HG03460 (cell line): ENCODE data around the gene CLCN4.

Experiments used
- ATAC-seq: cut with Tn5 transposase; IDR thresholded peaks from one replicate; pipeline ENCODE4 v1.9.1; 2021; ENCODE audit not compliant: unreplicated experiment

Gene CLCN4

GRCh38 chrX:10193587-10193986, 36.8 kb downstream of the CLCN4 start:
- no peak for ATAC-seq

- ATAC-seq = no peak
These were observed 38.6 kb downstream of the CLCN4 start for GRCh38 chrX:10195425-10195824.

GRCh38 chrX:10195947-10196346, 39.2 kb downstream of the CLCN4 start:
- ATAC-seq = no peak

GRCh38 chrX:10197279-10198210, 40.8 kb downstream of the CLCN4 start:
- ATAC-seq = no peak

- ATAC-seq = no peak
These were observed 41.5 kb downstream of the CLCN4 start for GRCh38 chrX:10198254-10198653.

GRCh38 chrX:10199212-10199611, 42.4 kb downstream of the CLCN4 start:
- peak; percentile 59 for ATAC-seq

- no peak for ATAC-seq
These were observed 46.8 kb downstream of the CLCN4 start for GRCh38 chrX:10203617-10204016.

GRCh38 chrX:10206317-10206716, 49.5 kb downstream of the CLCN4 start:
- ATAC-seq = no peak

GRCh38 chrX:10208281-10208856, 51.6 kb downstream of the CLCN4 start:
- no peak for ATAC-seq

- no peak for ATAC-seq
These were observed 52.2 kb downstream of the CLCN4 start for GRCh38 chrX:10208953-10209352.

GRCh38 chrX:10212395-10212794, 55.6 kb downstream of the CLCN4 start:
- ATAC-seq = no peak

GRCh38 chrX:10213716-10214115, 56.9 kb downstream of the CLCN4 start:
- no peak for ATAC-seq

- ATAC-seq = no peak
These were observed 59.4 kb downstream of the CLCN4 start for GRCh38 chrX:10216208-10216607.

- ATAC-seq = no peak
These were observed 60.4 kb downstream of the CLCN4 start for GRCh38 chrX:10217198-10217597.

GRCh38 chrX:10221651-10222050, 64.9 kb downstream of the CLCN4 start:
- no peak for ATAC-seq

GRCh38 chrX:10223276-10223675, 66.5 kb downstream of the CLCN4 start:
- no peak for ATAC-seq

- no peak for ATAC-seq
These were observed 67.0 kb downstream of the CLCN4 start for GRCh38 chrX:10223781-10224180.

GRCh38 chrX:10230222-10230621, 73.4 kb downstream of the CLCN4 start:
- no peak for ATAC-seq

- ATAC-seq = no peak
These were observed 74.7 kb downstream of the CLCN4 start for GRCh38 chrX:10231461-10231860.

- no peak for ATAC-seq
These were observed 76.4 kb downstream of the CLCN4 start for GRCh38 chrX:10233173-10233572.

- ATAC-seq = no peak
These were observed 76.9 kb downstream of the CLCN4 start for GRCh38 chrX:10233696-10234095.

- no peak for ATAC-seq
These were observed 79.1 kb downstream of the CLCN4 start for GRCh38 chrX:10235851-10236250.
